T follicular helper cell (primary cell): ENCODE results near the gene WBP1.
"Not testable (repeated sequence)": the region's sequence is repeated elsewhere in the genome, so short reads cannot be mapped to it uniquely, and the experiment has no call there.

Experiments
- DNase-seq: peaks from one replicate; pipeline ENCODE4 v3.0.0-alpha.2; 2020; ENCODE audit warnings: low read depth

WBP1 gene

GRCh38 chr2:74454654-74455511 is 3.4 kb upstream of the WBP1 start, which contains the start of gene INO80B:
INO80B (plus strand) TSS chr2:74455087; CDS start chr2:74455117, 30 bp downstream.
- DNase-seq = peak; percentile 94

DNA sequence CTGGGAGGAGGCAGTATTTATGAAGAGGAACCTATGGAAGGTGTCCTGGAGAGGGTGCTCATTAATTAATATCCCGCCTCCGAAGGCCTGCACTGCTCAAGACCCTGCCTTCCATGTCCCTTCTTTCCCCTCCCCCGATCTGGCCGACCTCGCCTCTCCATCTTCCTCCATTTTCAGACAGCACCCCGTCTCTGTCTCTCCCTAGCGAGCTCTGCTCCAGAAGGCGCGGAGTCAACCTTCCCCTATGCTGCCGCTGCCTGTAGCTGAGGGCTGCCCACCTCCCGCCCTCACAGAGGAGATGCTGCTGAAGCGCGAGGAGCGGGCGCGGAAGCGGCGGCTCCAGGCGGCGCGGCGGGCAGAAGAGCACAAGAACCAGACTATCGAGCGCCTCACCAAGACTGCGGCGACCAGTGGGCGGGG is 1.1 kb upstream of the WBP1 start:
- no peak for DNase-seq

DNA sequence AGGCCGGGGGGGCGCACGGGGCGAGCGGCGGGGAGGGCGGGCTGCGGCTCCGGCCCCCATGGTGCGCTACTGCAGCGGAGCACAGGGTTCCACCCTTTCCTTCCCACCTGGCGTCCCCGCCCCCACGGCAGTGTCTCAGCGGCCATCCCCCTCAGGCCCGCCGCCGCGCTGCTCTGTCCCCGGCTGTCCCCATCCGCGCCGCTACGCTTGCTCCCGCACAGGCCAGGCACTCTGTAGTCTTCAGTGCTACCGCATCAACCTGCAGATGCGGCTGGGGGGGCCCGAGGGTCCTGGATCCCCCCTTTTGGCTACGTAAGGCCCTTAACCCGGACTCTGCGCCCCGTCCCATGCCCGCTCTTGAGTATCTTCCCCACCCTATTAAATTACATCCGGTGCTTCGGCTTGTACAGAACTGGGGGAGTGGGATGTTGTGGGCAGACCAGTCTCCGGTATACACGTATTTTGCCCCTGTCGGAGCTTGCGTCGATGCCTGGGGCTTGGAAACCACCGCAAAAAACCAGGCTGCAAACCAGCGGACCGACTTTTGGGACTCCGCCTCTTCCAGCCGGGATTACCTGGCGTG is 598 bp upstream of the WBP1 start:
- peak; percentile 66 for DNase-seq

- no peak for DNase-seq
Observed at GRCh38 chr2:74458938-74459363, 713 bp downstream of the WBP1 start.

DNA sequence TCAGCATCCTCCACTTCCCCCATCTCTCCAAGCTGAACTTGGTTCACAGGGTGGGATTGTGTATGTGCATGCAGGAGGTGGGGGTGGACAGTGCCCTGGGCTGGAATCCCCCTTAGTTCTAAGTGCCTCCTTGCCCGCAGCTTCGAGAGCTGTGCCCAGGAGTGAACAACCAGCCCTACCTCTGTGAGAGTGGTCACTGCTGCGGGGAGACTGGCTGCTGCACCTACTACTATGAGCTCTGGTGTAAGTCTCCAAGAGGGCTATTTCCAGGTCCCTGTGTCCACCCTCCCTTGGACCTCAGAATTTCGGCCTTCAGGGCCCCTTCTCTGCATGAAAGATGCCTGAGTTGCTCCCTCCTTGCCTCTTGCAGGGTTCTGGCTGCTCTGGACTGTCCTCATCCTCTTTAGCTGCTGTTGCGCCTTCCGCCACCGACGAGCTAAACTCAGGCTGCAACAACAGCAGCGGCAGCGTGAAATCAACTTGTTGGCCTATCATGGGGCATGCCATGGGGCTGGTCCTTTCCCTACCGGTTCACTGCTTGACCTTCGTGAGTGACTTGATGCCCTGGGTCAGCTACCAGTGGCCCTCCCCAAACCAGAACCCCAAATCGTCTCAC is 1.4 kb downstream of the WBP1 start:
- not testable (repeated sequence) for DNase-seq

- not testable (repeated sequence) for DNase-seq
Observed at GRCh38 chr2:74460187-74460586, 1.9 kb downstream of the WBP1 start.

DNA sequence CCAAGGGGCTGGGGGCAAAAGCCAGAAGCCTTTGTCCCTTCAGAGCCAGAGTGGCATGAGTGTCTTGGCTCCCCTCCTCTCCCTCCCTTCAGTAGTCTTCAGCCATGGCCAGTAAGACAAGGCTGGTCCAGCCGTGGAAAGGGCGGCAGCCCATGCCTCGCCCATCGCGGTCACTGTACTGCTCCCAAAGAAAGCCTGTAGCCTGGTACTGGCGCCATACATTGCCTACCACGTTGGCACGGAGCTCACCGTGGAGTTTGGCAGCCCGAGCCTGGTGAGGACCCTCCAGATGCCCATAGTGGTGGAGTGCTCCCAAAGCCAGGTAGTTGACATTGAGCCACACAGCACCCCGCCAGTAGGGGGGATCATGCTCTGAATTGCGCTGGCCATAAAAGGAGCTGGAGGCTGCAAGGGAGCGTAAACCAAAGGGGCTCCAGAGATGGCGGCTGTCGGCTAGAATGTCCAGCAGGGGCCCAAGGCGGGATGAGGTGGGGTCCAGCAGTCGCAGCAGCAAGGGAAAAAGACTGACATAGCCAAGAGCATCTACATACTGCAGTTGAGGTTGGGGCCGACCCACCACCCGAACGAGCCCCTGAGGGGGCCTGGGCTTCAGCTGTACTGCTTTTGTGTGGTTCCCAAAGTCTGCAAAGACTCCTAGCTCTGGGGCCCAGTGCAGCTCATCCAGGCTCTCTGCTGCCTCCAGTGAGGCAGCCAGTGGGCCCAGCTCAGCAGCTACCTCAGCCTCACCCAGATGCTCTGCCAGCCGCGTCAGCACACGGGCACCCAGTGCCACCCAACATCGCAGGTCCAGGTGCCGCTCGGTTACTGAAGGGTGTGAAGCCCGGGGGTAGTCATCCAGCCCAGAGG is 3.2 kb downstream of the WBP1 start:
- DNase-seq = no peak

DNA sequence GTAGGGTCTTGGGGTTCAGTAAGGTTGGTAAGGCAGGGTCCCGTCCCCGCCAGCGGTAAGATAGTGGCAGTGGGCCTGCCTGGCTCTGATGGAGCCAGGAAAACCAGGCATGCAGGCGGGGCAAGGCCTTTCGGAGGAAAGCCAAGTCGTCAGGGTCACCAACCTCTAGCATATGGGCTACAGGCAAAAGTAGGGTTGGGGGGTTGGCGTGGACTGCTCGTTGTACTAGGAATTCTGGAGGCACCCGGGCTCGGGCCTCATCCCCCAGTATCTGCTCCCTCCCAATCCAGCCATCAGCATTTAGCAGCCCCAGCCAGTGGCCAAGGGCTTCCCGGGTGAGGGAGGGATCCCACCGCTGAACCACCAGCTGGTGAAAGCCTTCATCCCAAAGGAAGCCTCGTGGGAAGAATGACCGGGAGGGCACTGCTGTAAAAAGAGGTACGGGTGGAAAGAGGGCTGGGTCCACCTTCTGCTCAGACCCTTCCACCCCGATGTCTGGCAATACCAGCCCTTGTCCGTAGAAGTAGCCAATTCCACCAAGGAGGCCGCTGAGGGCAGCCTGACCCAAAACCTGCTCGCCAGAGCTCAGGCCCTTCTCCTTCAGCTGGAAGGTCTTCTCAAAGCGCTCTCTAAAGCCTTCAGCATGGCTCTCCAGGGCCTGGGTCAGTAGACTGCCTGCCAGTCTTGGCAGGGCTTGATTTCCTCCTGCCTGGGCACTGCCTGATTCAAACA is 4.0 kb downstream of the WBP1 start:
- DNase-seq = no peak

GRCh38 chr2:74462786-74463105 is 4.5 kb downstream of the WBP1 start:
- DNase-seq = no peak

- DNase-seq = no peak
Observed at GRCh38 chr2:74464406-74464805, 6.2 kb downstream of the WBP1 start.

DNA sequence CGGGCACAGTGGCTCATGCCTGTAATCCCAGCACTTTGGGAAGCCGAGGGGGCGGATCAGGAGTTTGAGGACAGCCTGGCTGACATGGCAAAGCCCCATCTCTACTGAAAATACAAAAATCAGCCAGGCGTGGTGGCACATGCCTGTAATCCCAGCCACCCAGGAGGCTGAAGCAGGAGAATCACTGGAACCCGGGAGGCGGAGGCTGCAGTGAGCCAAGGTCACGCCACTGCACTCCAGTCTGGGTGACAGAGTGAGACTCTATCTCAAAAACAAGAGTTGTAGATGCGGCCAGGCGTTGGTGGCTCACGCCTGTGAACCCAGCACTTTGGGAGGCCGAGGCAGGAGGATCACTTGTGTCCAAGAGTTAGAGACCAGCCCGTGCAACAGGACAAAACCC is 12.5 kb downstream of the WBP1 start:
- DNase-seq = not testable (repeated sequence)

DNA sequence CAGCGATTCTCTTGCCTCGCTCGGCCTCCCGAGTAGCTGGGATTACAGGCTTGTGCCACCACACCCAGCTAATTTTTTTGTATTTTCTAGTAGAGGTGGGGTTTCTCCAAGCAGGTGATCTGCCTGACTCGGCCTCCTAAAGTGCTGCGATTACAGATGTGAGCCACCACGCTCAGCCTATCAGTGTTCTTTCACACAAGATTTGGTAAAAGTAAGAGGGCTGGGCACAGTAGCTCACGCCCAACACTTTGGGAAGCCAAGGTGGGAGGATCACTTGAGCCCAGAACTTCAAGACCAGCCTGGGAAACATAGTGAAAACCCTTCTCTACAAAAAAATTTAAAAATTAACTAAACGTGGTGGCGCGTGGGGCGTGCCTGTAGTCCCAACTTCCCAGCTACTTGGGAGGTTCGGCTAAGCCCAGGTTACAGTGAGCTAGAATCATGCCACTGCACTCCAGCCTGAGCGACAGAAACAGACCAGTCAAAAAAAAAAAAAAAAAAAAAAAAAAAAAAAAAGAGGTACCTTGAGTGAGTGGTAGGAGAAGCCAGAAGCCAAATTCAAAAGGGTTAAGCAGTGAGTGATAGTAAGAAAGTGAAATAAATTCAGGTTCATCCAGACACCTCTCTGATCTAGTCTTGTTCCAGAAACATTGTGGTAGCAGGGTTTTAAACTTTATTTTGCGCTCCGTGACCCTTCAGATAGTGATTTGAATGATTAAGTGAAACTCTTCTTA is 13.3 kb downstream of the WBP1 start:
- DNase-seq = no peak

GRCh38 chr2:74472086-74472944 is 14.1 kb downstream of the WBP1 start, which contains the start of gene MRPL53:
MRPL53 (minus strand) TSS chr2:74472680; CDS start chr2:74472660, 20 bp downstream.
- DNase-seq = peak; percentile 96

DNA sequence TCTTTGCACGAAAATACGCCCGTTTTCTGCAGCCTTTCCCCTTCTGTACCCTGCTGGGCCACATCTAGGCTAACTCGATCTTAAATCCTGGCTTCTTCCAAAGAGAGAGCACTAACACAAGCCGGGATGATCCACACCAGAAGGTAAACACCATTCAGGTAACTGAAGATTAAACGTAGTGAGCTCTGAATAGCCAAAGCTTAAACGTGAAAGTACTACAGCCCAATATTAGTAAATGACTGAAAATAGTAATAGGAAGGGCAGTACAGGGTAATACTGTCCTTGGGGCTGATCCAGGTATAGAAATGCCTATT is 14.7 kb downstream of the WBP1 start:
- no peak for DNase-seq

- no peak for DNase-seq
Observed at GRCh38 chr2:74474481-74474880, 16.2 kb downstream of the WBP1 start.

- DNase-seq = no peak
Observed at GRCh38 chr2:74474899-74475298, 16.7 kb downstream of the WBP1 start.

DNA sequence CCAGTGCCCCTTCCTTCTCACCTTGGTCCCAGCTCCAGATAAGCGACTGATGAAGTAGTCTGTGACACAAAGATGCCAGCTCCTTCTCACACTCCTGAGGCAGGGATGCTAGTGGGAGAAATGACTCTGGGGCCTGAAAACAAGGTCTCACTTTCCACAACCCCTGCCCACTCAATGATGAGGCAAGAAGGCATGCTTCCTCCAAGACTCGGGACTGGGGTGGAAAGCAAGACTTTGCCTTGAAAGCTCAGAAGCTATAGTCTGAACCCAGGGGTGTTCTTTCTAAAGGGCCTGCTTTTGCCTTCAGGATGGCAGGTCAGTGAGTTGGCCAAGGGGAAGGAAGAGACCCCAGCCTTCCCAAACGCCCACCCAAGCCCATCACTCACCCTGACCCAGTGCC is 23.2 kb downstream of the WBP1 start:
- no peak for DNase-seq

- peak; percentile 23 for DNase-seq
Observed at GRCh38 chr2:74481961-74482800, 23.9 kb downstream of the WBP1 start.
